Measurements from ENCODE around the gene CYP3A7. TPM values are rescaled to one million over a fixed set of nuclear protein-coding genes. Genes with fewer than 3 reads are reported as not detected.

The CYP3A7 gene
- total and polyA plus RNA-seq, 9 of the 15 experiments (the other 6 are each of a cell fraction or from before 2014, with no cell fraction given): 0.20 TPM; not detected in 8

DNA sequence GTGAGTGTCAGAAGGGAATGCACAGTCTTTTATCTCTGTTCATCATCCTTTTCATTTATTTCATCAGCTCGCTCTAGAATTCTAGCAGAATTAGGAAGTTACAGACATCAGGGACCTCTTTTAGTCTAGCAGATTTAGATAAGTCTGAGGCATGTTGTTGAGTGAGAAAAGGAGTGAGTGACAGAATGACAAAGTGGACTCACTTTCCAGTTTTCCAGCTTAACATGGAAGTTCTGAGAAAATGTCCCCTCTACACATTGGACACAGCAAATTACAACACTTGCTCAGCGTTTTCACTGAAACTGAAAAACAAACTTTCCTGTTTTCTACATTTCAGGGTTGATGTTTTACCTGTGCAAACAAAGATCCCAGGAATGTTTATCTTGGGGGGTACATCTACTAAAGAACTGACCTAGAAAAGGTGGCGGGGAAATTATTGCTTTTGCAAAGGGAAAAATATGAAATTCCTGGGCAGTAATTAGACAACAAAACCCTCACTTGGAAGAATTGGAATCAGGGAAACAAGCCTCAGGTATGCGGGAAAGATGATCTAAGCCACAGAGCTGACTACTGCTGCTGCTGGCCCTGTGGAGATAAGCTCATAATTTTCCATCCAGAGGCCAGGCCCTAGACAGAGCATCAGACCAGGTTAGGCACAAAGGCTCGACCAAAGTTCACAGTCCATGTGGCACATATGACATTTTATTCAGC, 40.6 kb downstream of the CYP3A7 start (continued):
- TF ChIP-seq ZBTB8A (IDR thresholded peaks at IDR 0.05; ENCODE audit: partially characterized antibody) (no peak), KLF13 (tag; IDR thresholded peaks at IDR 0.05; ENCODE audit: borderline replicate concordance, low read depth) (no peak), ARID1B (IDR thresholded peaks at IDR 0.05) (peak; percentile 79), GTF2A2 (tag; IDR thresholded peaks at IDR 0.05) (no peak), CREM (IDR thresholded peaks at IDR 0.05; ENCODE audit: low read depth) (no peak), SETDB1 (IDR thresholded peaks at IDR 0.05; ENCODE audit: low read length) (no peak), CBFA2T3 (IDR thresholded peaks at IDR 0.05) (peak; percentile 58), MTA3 (IDR thresholded peaks at IDR 0.05; ENCODE audit: borderline replicate concordance) (peak; percentile 26; the same call in 1 of the 2 replicates), EP300 (IDR thresholded peaks at IDR 0.05; ENCODE audit: low read length) (peak; percentile 36), SIN3B (IDR thresholded peaks at IDR 0.05; ENCODE audit: low read depth) (no peak), FOXK2 (conservative IDR thresholded peaks at IDR 0.05 in 1 of 2, IDR thresholded peaks at IDR 0.05 in 1 of 2; ENCODE audit: low read depth in 2 of 2) (0 out of 4 replicates have a peak, but pooled peaks of 1 of the 2 experiments have one; percentile 23), POLR3A (IDR thresholded peaks at IDR 0.05; ENCODE audit: borderline replicate concordance, extremely low read depth, insufficient read depth, insufficient read length) (no peak), DPF2 (IDR thresholded peaks at IDR 0.05) (0 out of 2 replicates have a peak, but pooled peaks have one; percentile 18), SOX6 (IDR thresholded peaks at IDR 0.05) (0 out of 2 replicates have a peak, but pooled peaks have one; percentile 28), CHD1 (IDR thresholded peaks at IDR 0.05; ENCODE audit: low read length) (peak; percentile 57), ZNF551 (CRISPR knock-in tag; IDR thresholded peaks at IDR 0.05) (no peak), PCBP2 (IDR thresholded peaks at IDR 0.05; ENCODE audit: low read depth, low read length, poor library complexity, severe bottlenecking) (no peak), MEIS2 (IDR thresholded peaks at IDR 0.05; ENCODE audit: partially characterized antibody) (peak; percentile 86), L3MBTL2 (IDR thresholded peaks at IDR 0.05) (no peak), MYNN (IDR thresholded peaks at IDR 0.05) (no peak), MYNN (CRISPR knock-in tag; IDR thresholded peaks at IDR 0.05) (no peak)
- TF ChIP-seq, protein P1, sequence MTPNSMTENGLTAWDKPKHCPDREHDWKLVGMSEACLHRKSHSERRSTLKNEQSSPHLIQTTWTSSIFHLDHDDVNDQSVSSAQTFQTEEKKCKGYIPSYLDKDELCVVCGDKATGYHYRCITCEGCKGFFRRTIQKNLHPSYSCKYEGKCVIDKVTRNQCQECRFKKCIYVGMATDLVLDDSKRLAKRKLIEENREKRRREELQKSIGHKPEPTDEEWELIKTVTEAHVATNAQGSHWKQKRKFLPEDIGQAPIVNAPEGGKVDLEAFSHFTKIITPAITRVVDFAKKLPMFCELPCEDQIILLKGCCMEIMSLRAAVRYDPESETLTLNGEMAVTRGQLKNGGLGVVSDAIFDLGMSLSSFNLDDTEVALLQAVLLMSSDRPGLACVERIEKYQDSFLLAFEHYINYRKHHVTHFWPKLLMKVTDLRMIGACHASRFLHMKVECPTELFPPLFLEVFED (CRISPR knock-in tag; conservative IDR thresholded peaks at IDR 0.05): no peak
- TF ChIP-seq, protein P2, sequence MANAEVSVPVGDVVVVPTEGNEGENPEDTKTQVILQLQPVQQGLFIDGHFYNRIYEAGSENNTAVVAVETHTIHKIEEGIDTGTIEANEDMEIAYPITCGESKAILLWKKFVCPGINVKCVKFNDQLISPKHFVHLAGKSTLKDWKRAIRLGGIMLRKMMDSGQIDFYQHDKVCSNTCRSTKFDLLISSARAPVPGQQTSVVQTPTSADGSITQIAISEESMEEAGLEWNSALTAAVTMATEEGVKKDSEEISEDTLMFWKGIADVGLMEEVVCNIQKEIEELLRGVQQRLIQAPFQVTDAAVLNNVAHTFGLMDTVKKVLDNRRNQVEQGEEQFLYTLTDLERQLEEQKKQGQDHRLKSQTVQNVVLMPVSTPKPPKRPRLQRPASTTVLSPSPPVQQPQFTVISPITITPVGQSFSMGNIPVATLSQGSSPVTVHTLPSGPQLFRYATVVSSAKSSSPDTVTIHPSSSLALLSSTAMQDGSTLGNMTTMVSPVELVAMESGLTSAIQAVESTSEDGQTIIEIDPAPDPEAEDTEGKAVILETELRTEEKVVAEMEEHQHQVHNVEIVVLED (CRISPR knock-in tag; IDR thresholded peaks at IDR 0.05): no peak
- TF ChIP-seq, protein P3, sequence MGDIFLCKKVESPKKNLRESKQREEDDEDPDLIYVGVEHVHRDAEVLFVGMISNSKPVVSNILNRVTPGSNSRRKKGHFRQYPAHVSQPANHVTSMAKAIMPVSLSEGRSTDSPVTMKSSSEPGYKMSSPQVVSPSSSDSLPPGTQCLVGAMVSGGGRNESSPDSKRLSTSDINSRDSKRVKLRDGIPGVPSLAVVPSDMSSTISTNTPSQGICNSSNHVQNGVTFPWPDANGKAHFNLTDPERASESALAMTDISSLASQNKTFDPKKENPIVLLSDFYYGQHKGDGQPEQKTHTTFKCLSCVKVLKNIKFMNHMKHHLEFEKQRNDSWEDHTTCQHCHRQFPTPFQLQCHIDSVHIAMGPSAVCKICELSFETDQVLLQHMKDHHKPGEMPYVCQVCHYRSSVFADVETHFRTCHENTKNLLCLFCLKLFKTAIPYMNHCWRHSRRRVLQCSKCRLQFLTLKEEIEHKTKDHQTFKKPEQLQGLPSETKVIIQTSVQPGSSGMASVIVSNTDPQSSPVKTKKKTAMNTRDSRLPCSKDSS (IDR thresholded peaks at IDR 0.05; ENCODE audit: low read depth, partially characterized antibody): no peak
